GM19238 (cell line): Measurements from ENCODE around the gene CELF2.

Experiments used
- DNase-seq: peaks from one replicate; pipeline ENCODE4 v3.0.0; 2011; ENCODE audit warnings: low spot score; ENCODE audit not compliant: insufficient read length

The CELF2 gene

GRCh38 chr10:11266426-11266825 is 248.8 kb downstream of the CELF2 start:
- DNase-seq, result no peak

- DNase-seq, result peak; percentile 42
Observed at GRCh38 chr10:11270135-11270857, 252.6 kb downstream of the CELF2 start.

DNA sequence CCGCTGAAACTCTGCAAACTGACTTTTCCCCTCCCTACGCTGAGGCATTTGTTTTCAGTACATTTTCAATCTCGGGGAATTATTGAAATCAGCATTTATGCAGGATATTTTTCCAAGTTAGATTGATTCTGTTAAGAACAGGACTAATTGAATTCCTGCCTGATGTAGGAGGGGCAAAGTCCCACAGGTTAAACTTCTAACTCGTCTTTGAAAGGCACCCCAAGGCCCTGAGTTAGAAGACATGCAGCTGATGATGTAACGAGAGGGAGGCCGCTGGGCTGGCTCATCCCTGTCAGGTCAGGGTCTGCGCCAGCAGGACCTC is 253.1 kb downstream of the CELF2 start:
- no peak for DNase-seq

GRCh38 chr10:11272915-11273389 is 255.3 kb downstream of the CELF2 start:
- DNase-seq, result no peak

GRCh38 chr10:11274452-11274851 is 256.8 kb downstream of the CELF2 start:
- no peak for DNase-seq

DNA sequence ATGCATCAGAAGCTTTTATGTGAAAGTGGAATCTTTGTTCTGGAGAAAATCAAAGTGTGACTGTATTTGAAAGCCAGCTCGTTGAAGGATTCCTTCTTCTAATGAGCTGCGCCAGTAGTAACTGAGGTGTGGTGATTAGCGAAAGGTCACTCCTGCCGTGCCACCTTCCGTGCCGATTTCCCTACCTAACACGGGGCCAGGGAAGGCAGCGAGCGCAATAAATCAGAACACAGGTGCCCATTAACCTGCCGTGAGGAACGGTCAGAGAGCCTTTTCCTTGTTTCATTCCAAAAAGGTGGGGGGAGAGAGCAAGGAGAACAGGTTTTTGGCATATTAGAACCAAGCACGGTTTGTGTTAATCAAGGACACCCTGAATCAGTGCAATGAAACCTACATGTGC is 258.0 kb downstream of the CELF2 start:
- no peak for DNase-seq

GRCh38 chr10:11276449-11276990 is 258.8 kb downstream of the CELF2 start:
- DNase-seq, result no peak

DNA sequence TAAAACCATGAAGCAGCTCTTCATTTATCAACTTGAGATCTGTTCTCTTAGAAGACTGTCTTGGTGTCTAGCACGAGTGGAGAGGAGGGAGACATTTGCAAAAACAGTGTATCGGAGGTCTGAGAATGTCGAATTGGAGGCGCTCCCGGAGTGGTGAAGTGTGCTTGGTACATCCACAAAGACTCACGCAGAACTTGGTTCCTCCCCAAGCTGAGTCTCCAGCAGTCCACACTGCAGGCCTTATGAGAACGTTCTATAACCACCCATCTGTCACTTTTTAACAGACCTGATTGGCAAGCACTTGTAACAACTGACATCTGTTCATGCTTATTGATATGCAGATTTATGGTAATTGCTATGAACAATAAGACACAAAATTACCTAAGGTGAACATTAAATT is 261.6 kb downstream of the CELF2 start:
- DNase-seq, result no peak

- DNase-seq, result no peak
Observed at GRCh38 chr10:11280187-11280932, 262.7 kb downstream of the CELF2 start.

DNA sequence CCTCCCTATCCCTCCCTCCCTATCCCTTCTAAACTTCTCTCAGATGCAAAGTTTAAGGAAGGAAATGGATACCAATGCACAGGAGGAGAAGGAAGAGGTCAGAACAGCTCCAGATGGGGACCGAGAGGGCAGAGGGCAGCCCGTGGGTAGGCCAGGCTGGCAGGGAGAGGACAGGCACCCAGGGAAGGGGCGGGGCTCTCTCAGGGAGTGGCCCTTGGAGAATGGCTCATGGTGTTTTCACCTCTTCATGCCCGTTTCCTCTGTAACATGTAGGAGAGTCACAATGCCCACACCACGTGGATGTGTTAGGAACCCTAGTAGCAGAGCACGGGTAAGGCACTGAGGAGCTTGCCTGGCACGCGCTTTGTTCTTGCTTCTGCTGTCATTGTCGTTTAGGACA is 264.5 kb downstream of the CELF2 start:
- DNase-seq, result no peak

GRCh38 chr10:11282661-11283060 is 265.0 kb downstream of the CELF2 start:
- DNase-seq, result no peak

GRCh38 chr10:11284291-11285085 is 266.8 kb downstream of the CELF2 start:
- no peak for DNase-seq

DNA sequence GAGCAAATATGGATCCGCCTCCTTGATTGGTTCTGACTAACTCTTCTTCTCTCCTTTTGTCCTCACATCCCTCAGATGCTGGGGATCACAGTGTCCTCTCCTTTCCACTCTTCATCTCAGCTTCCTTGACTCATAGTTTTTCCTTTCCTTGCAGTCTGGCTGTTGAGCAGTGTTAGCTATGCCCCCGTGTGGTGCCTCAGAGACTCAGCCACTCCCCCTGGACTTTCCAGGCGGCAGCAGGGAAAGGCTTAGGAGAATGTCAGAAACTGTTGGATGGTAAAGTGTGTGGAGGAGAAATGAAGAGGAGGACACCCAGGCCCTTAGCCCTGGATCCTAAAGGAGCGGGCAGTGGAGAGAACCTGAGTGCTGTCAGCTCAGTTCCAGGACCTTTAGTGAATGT is 267.5 kb downstream of the CELF2 start:
- DNase-seq, result no peak

DNA sequence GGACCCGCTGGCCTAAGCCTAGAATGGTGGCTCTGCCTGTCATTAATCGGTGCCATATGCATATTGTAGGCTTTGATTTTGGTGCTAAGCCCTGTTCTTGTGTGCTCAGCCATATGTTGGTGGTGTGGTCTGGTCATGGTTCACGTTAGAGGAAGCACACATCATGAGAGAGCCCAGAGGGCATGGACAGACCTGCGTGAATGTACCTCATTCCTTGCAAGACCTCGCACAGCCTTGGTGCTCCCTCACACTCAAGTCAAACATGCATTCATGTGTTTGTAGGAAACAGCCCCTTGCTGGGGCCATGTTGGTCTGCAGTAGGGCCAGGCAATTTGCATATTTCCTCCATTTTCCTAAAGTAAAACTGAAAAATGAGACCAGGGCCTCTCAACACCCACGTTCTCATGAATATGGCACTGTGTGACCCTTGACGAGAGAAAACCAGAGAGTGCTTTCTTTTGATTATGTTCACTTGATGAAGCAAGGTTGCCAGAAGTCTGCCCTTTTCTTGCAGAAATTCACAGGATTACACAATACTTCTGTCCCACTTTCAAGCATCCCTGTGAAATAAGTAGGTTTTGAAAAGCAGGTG is 268.7 kb downstream of the CELF2 start:
- DNase-seq, result peak; percentile 48

GRCh38 chr10:11288302-11288701 is 270.6 kb downstream of the CELF2 start:
- no peak for DNase-seq

DNA sequence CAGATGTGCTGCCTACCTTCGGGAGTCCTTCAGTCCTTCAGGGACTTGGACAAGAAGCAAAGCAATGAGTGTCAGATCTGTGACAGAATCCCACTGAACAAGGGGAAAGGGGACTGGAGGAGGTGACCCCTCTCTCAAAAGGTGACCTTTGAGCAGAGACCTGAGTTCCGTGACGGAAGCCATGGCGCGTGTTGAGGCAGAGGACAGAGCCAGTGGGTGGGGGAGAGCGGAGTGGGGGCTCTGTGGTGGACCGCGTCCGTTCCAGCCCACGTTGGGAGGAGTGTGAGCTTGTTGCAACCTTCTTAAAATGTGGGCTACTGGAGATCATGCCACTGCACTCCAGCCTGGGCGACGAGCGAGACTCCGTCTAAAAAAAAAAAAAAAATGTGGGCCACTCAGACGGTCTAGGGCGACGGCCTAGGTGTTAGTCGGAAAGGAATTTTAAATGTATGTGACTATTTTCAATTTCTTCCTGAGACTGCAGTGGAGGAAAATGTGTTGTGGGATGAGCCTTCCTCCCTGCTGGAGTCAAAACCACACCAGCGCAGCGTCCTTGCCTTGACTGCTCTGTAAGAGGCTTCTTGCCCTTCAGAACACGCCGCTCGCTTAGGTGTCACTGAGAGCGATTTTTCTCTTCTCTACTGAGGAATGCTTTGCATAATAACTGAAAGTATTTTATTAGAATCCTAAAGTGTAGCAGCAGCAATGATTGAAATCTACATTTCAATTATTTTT is 272.7 kb downstream of the CELF2 start:
- DNase-seq, result no peak

DNA sequence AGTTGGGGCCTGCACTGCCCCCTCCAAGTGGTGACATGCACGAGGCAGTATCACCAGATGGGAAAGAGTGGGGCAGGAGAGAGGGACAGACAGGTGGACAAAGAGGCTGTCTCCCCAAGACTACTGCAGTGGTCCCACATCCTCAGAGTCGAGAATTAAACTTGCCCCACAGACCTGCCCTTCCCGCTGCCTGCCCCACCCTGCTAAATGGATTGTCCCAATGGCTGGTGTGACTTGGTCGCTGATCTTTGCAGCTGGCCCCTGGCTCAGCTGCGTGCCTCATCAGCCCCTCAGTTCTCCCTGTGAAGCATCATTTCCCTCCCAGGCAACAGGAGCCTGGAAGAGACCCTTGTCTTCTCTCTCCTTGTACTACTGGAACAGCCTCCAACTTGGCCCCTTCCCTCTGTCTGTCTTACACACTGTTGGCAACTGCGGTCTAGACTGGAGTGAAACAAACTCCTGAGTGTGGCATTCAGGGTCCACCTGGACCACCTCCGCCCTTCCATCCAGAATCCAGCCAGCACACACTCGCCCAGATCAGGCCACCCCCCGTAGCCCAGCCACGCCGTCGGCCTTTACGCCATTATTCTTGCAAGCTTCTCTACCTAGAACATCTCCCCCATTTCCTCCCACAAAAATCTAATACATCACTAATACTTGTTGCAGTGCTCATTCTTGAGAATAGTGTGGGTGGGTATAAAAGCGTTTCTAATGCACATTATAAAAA is 275.1 kb downstream of the CELF2 start:
- no peak for DNase-seq

GRCh38 chr10:11293332-11293731 is 275.7 kb downstream of the CELF2 start:
- DNase-seq, result no peak

DNA sequence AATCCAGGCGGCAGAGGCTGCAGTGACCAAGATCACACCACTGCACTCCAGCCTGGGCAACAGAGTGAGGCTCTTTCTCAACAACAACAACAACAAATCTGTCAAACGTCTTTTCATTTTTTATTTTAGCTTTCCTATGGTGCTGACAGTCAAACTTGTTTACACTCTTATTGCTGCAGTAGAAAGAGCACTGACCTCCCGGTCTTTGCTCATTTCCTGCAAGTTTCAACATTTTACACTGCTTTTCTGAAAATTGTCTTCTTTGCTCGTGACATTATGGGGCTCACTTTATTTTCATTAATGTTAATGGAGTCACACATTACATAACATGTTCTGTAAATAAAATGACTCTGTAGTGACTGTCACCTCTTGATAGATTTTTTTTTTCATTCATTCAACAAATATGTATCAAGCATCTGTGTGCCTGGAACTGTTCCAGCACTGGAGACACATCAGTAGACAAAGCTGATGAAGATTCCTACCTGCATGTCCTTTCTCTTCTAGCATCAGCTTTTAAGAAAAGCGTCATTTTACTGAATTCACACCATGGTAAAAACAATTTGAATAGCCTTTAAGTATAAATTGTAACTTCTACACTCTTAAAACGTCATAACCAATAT is 277.3 kb downstream of the CELF2 start:
- no peak for DNase-seq

- no peak for DNase-seq
Observed at GRCh38 chr10:11295492-11295891, 277.8 kb downstream of the CELF2 start.
